CD4-positive, alpha-beta T cell (primary cell): Measurements from ENCODE around the gene HADH. TPM values are rescaled to one million over a fixed set of nuclear protein-coding genes. Genes with fewer than 3 reads are reported as not detected.

ENCODE experiments used
- ATAC-seq: fragments of 200-7000 bp; cut with Tn5 transposase; one replicate; pipeline ENCODE4 v1.10.0; 2022; ENCODE audit warnings: mild to moderate bottlenecking; ENCODE audit not compliant: poor library complexity
- CTCF ChIA-PET: fragments of 350-600 bp; sonication (Branson Sonifier 250); formaldehyde crosslinking; loops from one replicate; lab custom pipeline; 2021; ENCODE audit warnings: antibody characterized with exemption, inconsistent platforms; lab: Charles Lee
- POLR2A ChIA-PET: fragments of 350-600 bp; sonication (Branson Sonifier 250); formaldehyde crosslinking; loops from one replicate; lab custom pipeline; 2021; ENCODE audit warnings: antibody characterized with exemption, inconsistent platforms; lab: Charles Lee
- DNase-seq, 14 experiments: peaks; one replicate each; pipeline ENCODE4 v3.0.0-alpha.2; 2013 to 2020; ENCODE audit warnings: mixed read lengths in 2 of 14
- H3K27ac ChIP-seq, 2 donors: one replicate each; pipeline versions ENCODE4 v1.5.1 to v1.7.0; 2013; ENCODE audit warnings: low read length in 2 of 2, low read depth in 1 of 2, mild to moderate bottlenecking in 1 of 2
- H3K27me3 ChIP-seq, 2 experiments: 1 replicate in 1 of 2; 2 replicates in 1 of 2; pipeline versions ENCODE4 v1.6.1 to v1.7.0; 2013; ENCODE audit warnings: low read length in 2 of 2, control low read depth in 1 of 2, mild to moderate bottlenecking in 1 of 2, moderate library complexity in 1 of 2; ENCODE audit not compliant: insufficient read depth in 2 of 2, control insufficient read depth in 1 of 2
- H3K36me3 ChIP-seq: one replicate; pipeline ENCODE4 v1.6.1; 2013; ENCODE audit warnings: low read length, control low read depth; ENCODE audit not compliant: insufficient read depth
- H3K4me1 ChIP-seq: one replicate; pipeline ENCODE4 v1.6.1; 2013; ENCODE audit warnings: low read length, control low read depth; ENCODE audit not compliant: insufficient read depth
- H3K4me3 ChIP-seq: one replicate; pipeline ENCODE4 v1.5.1; 2013; ENCODE audit warnings: mild to moderate bottlenecking, low read length, moderate library complexity
- H3K9me3 ChIP-seq, 2 experiments: 1 replicate in 1 of 2; 2 replicates in 1 of 2; pipeline versions ENCODE4 v1.6.1 to v1.7.0; 2013; ENCODE audit warnings: low read length in 2 of 2, mild to moderate bottlenecking in 2 of 2, control low read depth in 1 of 2, moderate library complexity in 1 of 2; ENCODE audit not compliant: control insufficient read depth in 1 of 2, insufficient read depth in 1 of 2
- H3K27ac Mint-ChIP-seq: one replicate; pipeline ENCODE4 v1.8.0; 2020; ENCODE audit warnings: mixed read lengths
- H3K27me3 Mint-ChIP-seq: one replicate; pipeline ENCODE4 v1.8.0; 2021; ENCODE audit warnings: mixed read lengths
- H3K36me3 Mint-ChIP-seq: one replicate; pipeline ENCODE4 v1.8.0; 2021; ENCODE audit warnings: low read depth, mixed read lengths
- H3K4me1 Mint-ChIP-seq: one replicate; pipeline ENCODE4 v1.8.0; 2021; ENCODE audit warnings: low read depth, mixed read lengths
- H3K4me3 Mint-ChIP-seq: one replicate; pipeline ENCODE4 v1.8.0; 2020; ENCODE audit warnings: mild to moderate bottlenecking, mixed read lengths
- H3K9me3 Mint-ChIP-seq: one replicate; pipeline ENCODE4 v1.8.0; 2020; ENCODE audit warnings: mixed read lengths
- intact Hi-C, 2 experiments: fragments of 100-400 bp; cut with DNase I in 1 of 2; cut with micrococcal nuclease in 1 of 2; formaldehyde crosslinking; loops; one replicate each; pipeline versions ENCODE4 v1.15.1 to v1.9.0; 2023 to 2025; cut with DNase I, micrococcal nuclease
- total RNA-seq, 174 experiments: library from RNA in 2 of 174; stranded (reverse) in 2 of 174; gene quantifications; one replicate each; pipeline ENCODE4 v1.2.3 and lab custom pipeline; 2021 to 2026
- TF ChIP-seq, protein P1 (sequence below): fragments of 200-600 bp; IDR thresholded peaks from one replicate; pipeline ENCODE4 v1.8.0; 2022; ENCODE audit warnings: antibody characterized with exemption, mild to moderate bottlenecking

The HADH gene
- total RNA-seq, 2 experiments from 2014 or later: 16.1 to 16.3 TPM

DNA sequence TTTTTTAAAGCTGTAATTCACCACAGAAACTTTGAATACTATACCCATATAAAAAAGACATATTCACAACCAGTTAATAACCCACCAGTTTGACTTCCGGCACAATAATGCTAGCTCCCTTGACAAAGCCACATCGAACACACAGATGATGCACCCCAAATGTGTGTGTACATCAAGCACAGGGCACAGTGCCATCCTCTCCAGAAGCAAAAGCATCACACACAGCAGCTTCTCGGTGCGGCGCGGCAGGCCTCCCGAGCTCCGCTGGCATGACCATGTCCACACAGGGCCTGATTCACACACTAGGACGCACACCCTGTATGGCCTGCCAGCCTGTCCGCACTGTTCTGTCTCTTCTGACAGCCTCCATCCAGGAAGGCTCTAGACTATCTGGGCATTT lies 91.1 kb downstream of the HADH start:
- intact Hi-C loops: loop anchor here in 1 of 2 experiments (1.0 to 2.0 kb wide), 3 partner anchors 8 to 50 kb away; no protein-coding TSS in a partner anchor
- no peaks in the 10 kb centered on the region for H3K9me3 Mint-ChIP-seq
- H3K4me1 ChIP-seq: peaks cover 14% of the 10 kb centered on the region
- TF ChIP-seq, protein P1, sequence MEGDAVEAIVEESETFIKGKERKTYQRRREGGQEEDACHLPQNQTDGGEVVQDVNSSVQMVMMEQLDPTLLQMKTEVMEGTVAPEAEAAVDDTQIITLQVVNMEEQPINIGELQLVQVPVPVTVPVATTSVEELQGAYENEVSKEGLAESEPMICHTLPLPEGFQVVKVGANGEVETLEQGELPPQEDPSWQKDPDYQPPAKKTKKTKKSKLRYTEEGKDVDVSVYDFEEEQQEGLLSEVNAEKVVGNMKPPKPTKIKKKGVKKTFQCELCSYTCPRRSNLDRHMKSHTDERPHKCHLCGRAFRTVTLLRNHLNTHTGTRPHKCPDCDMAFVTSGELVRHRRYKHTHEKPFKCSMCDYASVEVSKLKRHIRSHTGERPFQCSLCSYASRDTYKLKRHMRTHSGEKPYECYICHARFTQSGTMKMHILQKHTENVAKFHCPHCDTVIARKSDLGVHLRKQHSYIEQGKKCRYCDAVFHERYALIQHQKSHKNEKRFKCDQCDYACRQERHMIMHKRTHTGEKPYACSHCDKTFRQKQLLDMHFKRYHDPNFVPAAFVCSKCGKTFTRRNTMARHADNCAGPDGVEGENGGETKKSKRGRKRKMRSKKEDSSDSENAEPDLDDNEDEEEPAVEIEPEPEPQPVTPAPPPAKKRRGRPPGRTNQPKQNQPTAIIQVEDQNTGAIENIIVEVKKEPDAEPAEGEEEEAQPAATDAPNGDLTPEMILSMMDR: no peak
- no peaks in the 10 kb centered on the region for H3K27me3 Mint-ChIP-seq
- H3K36me3 ChIP-seq: peaks cover 79% of the 10 kb centered on the region
- H3K27ac ChIP-seq: peak overlapping the region in 1 of 2 donors; percentile 68
- ATAC-seq (peak; percentile 84), DNase-seq (peak; percentile 35 to 77 (median 62))
- peak overlapping the region; percentile 77 for H3K4me3 Mint-ChIP-seq
- ChIA-PET POLR2A (interaction anchor here (0.6 to 3.1 kb wide), 37 partner anchors 9 to 569 kb away, joined by 3 to 29 read pairs (median 5); partner anchors contain the start of genes LEF1 and OSTC), CTCF (interaction anchor here (0.7 to 2.1 kb wide), 7 partner anchors 12 to 92 kb away, joined by 3 to 8 read pairs (median 4); partner anchors contain the start of gene LEF1)
- H3K27ac Mint-ChIP-seq: peak overlapping the region; percentile 95
- H3K9me3 ChIP-seq: no peaks in the 10 kb centered on the region
- peaks cover 91% of the 10 kb centered on the region for H3K36me3 Mint-ChIP-seq
- H3K4me1 Mint-ChIP-seq: peaks cover 78% of the 10 kb centered on the region
- no peak overlapping the region for H3K4me3 ChIP-seq
- no peaks in the 10 kb centered on the region for H3K27me3 ChIP-seq

DNA sequence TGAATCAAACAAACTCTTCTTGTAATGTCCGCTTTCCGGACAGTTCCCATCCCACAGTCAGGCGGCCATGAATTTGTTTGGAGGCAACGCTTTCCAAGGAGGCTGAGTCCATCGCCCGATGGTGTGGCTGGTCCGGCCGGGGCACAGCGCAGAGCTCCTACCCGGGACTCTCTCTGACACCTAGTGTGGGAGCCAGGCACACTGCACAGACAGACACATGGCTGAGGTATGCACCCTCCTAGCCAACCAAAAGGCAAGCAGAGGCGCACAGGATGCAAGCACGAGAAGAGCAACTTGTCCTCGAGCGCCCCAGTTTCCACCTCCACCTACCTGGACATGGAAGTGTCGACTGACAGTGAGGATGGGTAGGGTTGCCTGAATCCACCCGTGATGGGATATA lies 91.6 kb downstream of the HADH start:
- Mint-ChIP-seq H3K4me1 (peaks cover 79% of the 10 kb centered on the region), H3K4me3 (peak overlapping the region; percentile 77), H3K36me3 (peaks cover 91% of the 10 kb centered on the region), H3K27ac (peak overlapping the region; percentile 95), H3K27me3 (no peaks in the 10 kb centered on the region), H3K9me3 (no peaks in the 10 kb centered on the region)
- intact Hi-C loops: loop anchor here in 1 of 2 experiments (2.0 kb wide), 2 partner anchors 34 to 50 kb away; no protein-coding TSS in a partner anchor
- TF ChIP-seq, protein P1: no peak
- Histone ChIP-seq H3K4me1 (peaks cover 14% of the 10 kb centered on the region), H3K27ac (peak overlapping the region; percentile 24 to 68), H3K9me3 (no peaks in the 10 kb centered on the region), H3K4me3 (no peak overlapping the region), H3K36me3 (peaks cover 79% of the 10 kb centered on the region), H3K27me3 (no peaks in the 10 kb centered on the region)
- ATAC-seq (peak; percentile 70), DNase-seq (peak in 8 of 14 experiments; percentile 20 to 54 (median 40))
- POLR2A ChIA-PET: interaction anchor here (0.9 to 3.1 kb wide), 32 partner anchors 9 to 569 kb away, joined by 3 to 29 read pairs (median 6); partner anchors contain the start of genes LEF1 and OSTC
- CTCF ChIA-PET: interaction anchor here (1.1 to 2.1 kb wide), 5 partner anchors 13 to 88 kb away, joined by 3 to 8 read pairs (median 4); partner anchors contain the start of gene LEF1

Other genes with a start within 250 kb of the HADH start
- under 1 TPM in 1 of 2 experiments, not detected in 1; 0.08 TPM for gene SGMS2, start 165.0 kb upstream of the HADH start, total RNA-seq
- 1 to 10 TPM; 2.9 to 4.0 TPM for gene CYP2U1, start 58.3 kb upstream of the HADH start, total RNA-seq
- gene LEF1, start 179.0 kb downstream of the HADH start, total RNA-seq: 100 to 1,000 TPM; 409 to 438 TPM